A549 (cell line): Measurements from ENCODE around the gene BCAS4. TPM values are rescaled to one million over a fixed set of nuclear protein-coding genes. Genes with fewer than 3 reads are reported as not detected.
A peak's percentile ranks its signal among the peaks of the same experiment; 100 is the strongest.

Experiments
- ATAC-seq, 2 experiments: fragments of 200-7000 bp in 1 of 2; fragments of >200 bp in 1 of 2; cut with Nextera tagmentation in 1 of 2; cut with Tn5 transposase in 1 of 2; 3 replicates each; pipeline versions ENCODE4 v1.8.0 to v1.9.1; 2018 to 2020; ENCODE audit warnings: mild to moderate bottlenecking in 1 of 2, moderate library complexity in 1 of 2
- CTCF ChIA-PET: fragments of 300-600 bp; sonication (Branson Sonifier 250); formaldehyde crosslinking; extraction: SDS; loops from one replicate; lab custom pipeline; 2021; ENCODE audit warnings: antibody characterized with exemption, inconsistent platforms; lab: Yijun Ruan, JAX
- POLR2A ChIA-PET: fragments of 350-600 bp; formaldehyde crosslinking; extraction: SDS; loops from one replicate; lab custom pipeline; 2021; ENCODE audit warnings: antibody characterized with exemption, inconsistent platforms; lab: Yijun Ruan, JAX
- DNase-seq, 2 experiments: peaks; one replicate each; pipeline versions ENCODE4 v3.0.0 to v3.0.0-alpha.2; 2011 to 2016; ENCODE audit warnings: low read depth in 1 of 2, low spot score in 1 of 2
- FAIRE-seq: peaks from 2 replicates; lab custom pipeline; 2011; peaks lifted over from hg19 to GRCh38; lab: Jason Lieb, UNC
- H3K27ac ChIP-seq, 2 experiments: fragments of >200 bp; sonication (Bioruptor Twin); formaldehyde crosslinking; 3 replicates each; pipeline ENCODE4 v1.5.1; 2016 to 2017
- H3K4me1 ChIP-seq: fragments of >200 bp; sonication (Bioruptor Twin); formaldehyde crosslinking; 3 replicates; pipeline ENCODE4 v1.6.1; 2016
- H3K4me2 ChIP-seq: fragments of >200 bp; sonication (Bioruptor Twin); formaldehyde crosslinking; 3 replicates; pipeline ENCODE4 v1.6.1; 2016
- H3K4me3 ChIP-seq: fragments of >200 bp; sonication (Bioruptor Twin); formaldehyde crosslinking; 3 replicates; pipeline ENCODE4 v1.5.1; 2016
- H3K9me3 ChIP-seq: fragments of >200 bp; sonication (Bioruptor Twin); formaldehyde crosslinking; 3 replicates; pipeline ENCODE4 v1.6.1; 2016
- ATOH8 ChIP-seq: fragments of 250-450 bp; sonication (Bioruptor Pico); IDR thresholded peaks from 2 replicates; pipeline ENCODE4 v1.5.0; 2020; ENCODE audit warnings: low read depth, mild to moderate bottlenecking, moderate library complexity
- BHLHE40 ChIP-seq: IDR thresholded peaks from 2 replicates; pipeline ENCODE4 v1.6.1; 2012; ENCODE audit warnings: low read depth, low read length, inconsistent platforms
- CEBPB ChIP-seq, 2 experiments: fragments of >200 bp in 1 of 2; sonication (Bioruptor Twin) in 1 of 2; formaldehyde crosslinking in 1 of 2; IDR thresholded peaks; 2 replicates each; pipeline ENCODE4 v1.6.1; 2012 to 2016
- EHF ChIP-seq: fragments of 250-450 bp; sonication (Bioruptor Pico); IDR thresholded peaks from 2 replicates; pipeline ENCODE4 v1.5.0; 2020; ENCODE audit warnings: mild to moderate bottlenecking
- FOSL2 ChIP-seq, 2 experiments: fragments of 450-650 bp in 1 of 2; fragments of >200 bp in 1 of 2; sonication (Bioruptor Twin) in 1 of 2; formaldehyde crosslinking; IDR thresholded peaks; 2 replicates each; pipeline versions ENCODE4 v1.5.0 to v1.6.1; 2016 to 2020; ENCODE audit warnings: mild to moderate bottlenecking in 1 of 2, moderate library complexity in 1 of 2
- FOXS1 ChIP-seq: fragments of 250-450 bp; sonication (Bioruptor Pico); IDR thresholded peaks from 2 replicates; pipeline ENCODE4 v1.5.0; 2020; ENCODE audit warnings: mild to moderate bottlenecking, moderate library complexity
- GATA3 ChIP-seq: IDR thresholded peaks from 2 replicates; pipeline ENCODE4 v1.6.1; 2012; ENCODE audit warnings: borderline replicate concordance
- HES2 ChIP-seq: fragments of >200 bp; sonication (Bioruptor Twin); formaldehyde crosslinking; IDR thresholded peaks from 2 replicates; pipeline ENCODE4 v1.6.1; 2016
- HEYL ChIP-seq: fragments of 250-450 bp; sonication (Bioruptor Pico); IDR thresholded peaks from 2 replicates; pipeline ENCODE4 v1.8.0; 2021; ENCODE audit warnings: mild to moderate bottlenecking, moderate library complexity
- HMGXB4 ChIP-seq: fragments of 250-450 bp; sonication (Bioruptor Pico); IDR thresholded peaks from 2 replicates; pipeline ENCODE4 v1.5.0; 2021; ENCODE audit warnings: mild to moderate bottlenecking, moderate library complexity, borderline replicate concordance
- HOXA7 ChIP-seq: fragments of 250-450 bp; sonication (Bioruptor Pico); IDR thresholded peaks from 2 replicates; pipeline ENCODE4 v1.5.0; 2020; ENCODE audit warnings: mild to moderate bottlenecking, moderate library complexity
- KDM1A ChIP-seq: fragments of 200-600 bp; sonication (generic); IDR thresholded peaks from 2 replicates; pipeline ENCODE4 v1.6.1; 2016; ENCODE audit warnings: low read depth, mild to moderate bottlenecking
- KDM5A ChIP-seq: fragments of 200-600 bp; sonication (generic); IDR thresholded peaks from 2 replicates; pipeline ENCODE4 v1.6.1; 2016; ENCODE audit warnings: antibody characterized with exemption, mild to moderate bottlenecking
- MAX ChIP-seq: IDR thresholded peaks from 2 replicates; pipeline ENCODE4 v1.6.1; 2012
- MAZ ChIP-seq: fragments of 150-350 bp; IDR thresholded peaks from 2 replicates; pipeline ENCODE4 v1.6.1; 2014; ENCODE audit warnings: antibody characterized with exemption, low read depth, low read length, borderline replicate concordance
- MYC ChIP-seq: IDR thresholded peaks from 2 replicates; pipeline ENCODE4 v1.6.1; 2012; ENCODE audit warnings: mild to moderate bottlenecking, inconsistent platforms, low read length, improper control_type of control experiment, borderline replicate concordance
- NR3C1 ChIP-seq: fragments of >200 bp; sonication (Bioruptor Twin); formaldehyde crosslinking; IDR thresholded peaks from 3 replicates; pipeline ENCODE4 v1.6.1; 2017
- POLR2A ChIP-seq: IDR thresholded peaks from 2 replicates; pipeline ENCODE4 v1.6.1; 2012; ENCODE audit warnings: mild to moderate bottlenecking, low read length
- POLR2AphosphoS2 ChIP-seq: conservative IDR thresholded peaks from 2 replicates; pipeline ENCODE4 v1.6.1; 2012; ENCODE audit warnings: low read length, improper control_type of control experiment, inconsistent platforms
- RAD21 ChIP-seq, 2 experiments: fragments of >200 bp in 1 of 2; sonication (Bioruptor Twin) in 1 of 2; formaldehyde crosslinking in 1 of 2; IDR thresholded peaks in 1 of 2; conservative IDR thresholded peaks in 1 of 2; 2 replicates in 1 of 2; 3 replicates in 1 of 2; pipeline ENCODE4 v1.6.1; 2012 to 2018; ENCODE audit warnings: inconsistent platforms in 1 of 2
- RARB ChIP-seq: fragments of 250-450 bp; sonication (Bioruptor Pico); IDR thresholded peaks from 2 replicates; pipeline ENCODE4 v1.8.0; 2021; ENCODE audit warnings: mild to moderate bottlenecking, moderate library complexity
- RCOR1 ChIP-seq: fragments of 150-350 bp; IDR thresholded peaks from 2 replicates; pipeline ENCODE4 v1.6.1; 2014; ENCODE audit warnings: antibody characterized with exemption, low read length, low read depth
- SREBF2 ChIP-seq: fragments of 450-650 bp; IDR thresholded peaks from 2 replicates; pipeline ENCODE4 v1.6.1; 2014; ENCODE audit warnings: mild to moderate bottlenecking, moderate library complexity
- TP53 ChIP-seq: fragments of 250-450 bp; sonication (Bioruptor Pico); IDR thresholded peaks from 2 replicates; pipeline ENCODE4 v1.5.0; 2021; ENCODE audit warnings: mild to moderate bottlenecking, moderate library complexity
- USF2 ChIP-seq: fragments of 450-650 bp; IDR thresholded peaks from 2 replicates; pipeline ENCODE4 v1.6.1; 2014; ENCODE audit warnings: antibody characterized with exemption
- WGBS: methylation state at CpG from one replicate; pipeline ENCODE4 v1.1.6; 2017; ENCODE audit errors: missing lambda C conversion rate; 5-methylcytosine and 5-hydroxymethylcytosine counted together
- polyA plus RNA-seq, 4 experiments: library from polyadenylated mRNA; depleted of rRNA in 3 of 4; stranded (reverse); fragments of >200 nt; fragmentation: RNase III in 1 of 4; extraction: RNeasy Plus Mini Kit Qiagen cat#74134 plus additional on column Dnase treatment in 1 of 4; gene quantifications; 2 replicates in 3 of 4; 3 replicates in 1 of 4; pipeline ENCODE4 v1.2.3, GENCODE V29; 2011 to 2017

The BCAS4 gene
- polyA plus RNA-seq, 2 of the 4 experiments (the other 2 are of a cell fraction), result 16.9 to 48.4 TPM

- TF ChIP-seq FOXS1, result no peak
- no peak for TF ChIP-seq POLR2A
- TF ChIP-seq EHF (CRISPR knock-in tag), result no peak
- TF ChIP-seq MYC, result no peak
These were observed 47.6 kb upstream of the BCAS4 start (continued) for GRCh38 chr20:50747275-50747674.

- Histone ChIP-seq H3K9me3 (no peaks in the 10 kb centered on the region), H3K4me2 (no peak overlapping the region), H3K4me1 (peaks cover 53% of the 10 kb centered on the region), H3K4me3 (no peak overlapping the region), H3K27ac (peak overlapping the region in 1 of 2 experiments; percentile 36; a peak in 2 of 6 replicates)
- CTCF ChIA-PET, result interaction anchor here (0.6 to 20.4 kb wide), 30 partner anchors 9 to 162 kb away, joined by 3 to 276 read pairs (median 7); partner anchors contain the start of genes BCAS4 and PARD6B
- ATAC-seq (no peak), FAIRE-seq (no peak)
- 82% methylated on average over 8 of the region's 8 CpGs for WGBS
- TF ChIP-seq MAX (no peak), FOXS1 (no peak), GATA3 (no peak), USF2 (no peak), NR3C1 (no peak), TP53 (CRISPR knock-in tag) (no peak), RCOR1 (no peak), HES2 (no peak), MYC (no peak)
- TF ChIP-seq, all 56 proteins: peak for 0
- DNase-seq, result no peak
- POLR2A ChIA-PET, result interaction anchor here (1.4 to 2.5 kb wide), 2 partner anchors 38 to 40 kb away, joined by 6 to 8 read pairs; no protein-coding TSS in a partner anchor
These were observed 44.7 kb upstream of the BCAS4 start for GRCh38 chr20:50750145-50750671.

- TF ChIP-seq ATOH8 (CRISPR knock-in tag) (no peak), CEBPB (IDR thresholded peaks at IDR 0.05) (no peak), POLR2AphosphoS2 (no peak), HEYL (CRISPR knock-in tag) (no peak), RAD21 (conservative IDR thresholded peaks at IDR 0.05 in 1 of 2, IDR thresholded peaks at IDR 0.05 in 1 of 2) (no peak), KDM5A (no peak), KDM1A (no peak), RARB (CRISPR knock-in tag) (no peak), BHLHE40 (no peak), HMGXB4 (no peak), MAZ (no peak), FOSL2 (IDR thresholded peaks at IDR 0.05) (no peak), FOSL2 (CRISPR knock-in tag; IDR thresholded peaks at IDR 0.05) (no peak), HOXA7 (no peak), SREBF2 (no peak), MYC (no peak)
- ATAC-seq, result no peak
- Histone ChIP-seq H3K9me3 (no peaks in the 10 kb centered on the region), H3K4me1 (peaks cover 35% of the 10 kb centered on the region), H3K27ac (no peak overlapping the region), H3K4me3 (no peak overlapping the region), H3K4me2 (no peak overlapping the region)
- 95% methylated on average over 3 of the region's 3 CpGs for WGBS
- no peak for DNase-seq
- ChIA-PET POLR2A (interaction anchor here (1.3 kb wide), 1 partner anchor 9 kb away, joined by 4 read pairs; no protein-coding TSS in a partner anchor), CTCF (interaction anchor here (1.0 to 20.4 kb wide), 5 partner anchors 9 to 128 kb away, joined by 3 to 276 read pairs (median 8); partner anchors contain the start of gene BCAS4)
- FAIRE-seq, result no peak
These were observed 41.7 kb upstream of the BCAS4 start for GRCh38 chr20:50753152-50753551.
